NCI-H1436 treated with DMSO at 0.1 percent for 48 hours (cell line): ENCODE results near the gene CDC23.

ENCODE experiments used
- DNase-seq: peaks from one replicate; lab custom pipeline; 2025; lab: John Stamatoyannopoulos, UW

The CDC23 gene

DNA sequence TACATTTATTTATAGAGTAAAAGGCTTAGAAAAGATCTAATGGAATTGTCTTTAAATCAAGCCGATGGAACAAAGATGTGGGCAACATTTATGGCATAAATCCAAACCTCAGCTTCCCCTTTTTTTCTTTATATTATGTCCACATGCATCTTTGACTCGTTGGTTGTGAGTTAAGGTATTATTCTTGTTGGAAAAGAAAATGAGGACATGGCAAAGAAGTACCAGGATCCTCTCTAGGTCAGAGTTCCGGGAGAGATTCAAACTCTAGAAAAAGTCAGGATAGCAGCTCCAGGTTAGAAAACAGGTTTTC, 73.4 kb downstream of the CDC23 start:
- no peak for DNase-seq

DNA sequence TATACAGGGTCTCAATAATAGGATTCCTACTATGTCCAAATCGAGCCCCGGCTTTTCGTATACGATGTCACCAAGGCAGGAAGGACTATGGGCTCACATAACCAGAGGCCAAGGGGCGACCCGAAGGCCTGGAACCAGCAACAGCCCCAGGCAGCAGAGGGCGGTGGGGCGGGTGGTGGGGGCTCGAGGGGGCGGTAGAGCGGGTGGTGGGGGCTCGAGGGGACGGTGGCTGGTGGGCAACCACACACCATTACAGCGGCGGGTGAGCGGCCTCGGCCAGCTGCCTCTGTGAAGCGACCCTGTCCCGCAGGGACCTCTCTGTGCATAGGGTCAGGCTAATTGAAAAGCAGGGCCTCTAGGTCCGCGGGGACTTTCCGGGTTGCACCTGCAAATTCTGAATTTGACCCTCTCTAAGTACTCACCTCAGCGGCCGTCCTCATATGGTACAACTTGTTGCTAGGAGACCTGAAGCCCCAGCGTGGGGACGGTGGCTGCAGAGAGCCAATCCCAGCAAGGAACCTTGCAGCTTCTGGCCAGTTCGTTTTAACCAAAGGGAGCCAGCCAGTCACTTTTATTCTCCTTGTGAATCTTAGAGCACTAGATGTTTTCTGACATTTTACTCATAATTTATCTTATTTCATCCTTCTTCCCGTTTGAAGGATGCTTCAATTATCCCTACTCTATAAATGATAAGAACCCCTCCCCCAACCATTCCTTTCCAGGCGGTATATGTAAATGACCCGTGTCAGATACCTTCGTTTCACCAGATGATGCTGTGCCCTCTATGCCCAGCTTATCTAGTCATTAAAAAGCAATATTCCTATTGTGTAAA, 74.0 kb downstream of the CDC23 start, which contains the start of gene NME5:
Gene NME5 (minus strand): TSS at position 480 of the 832 bp plus-strand sequence. CDS start 648 bp downstream, outside the sequence.
- DNase-seq = peak; percentile 6
